Fibroblast of mammary gland (primary cell): Measurements from ENCODE around the gene SAE1.

Experiments
- DNase-seq: peaks from one replicate; pipeline ENCODE4 v3.0.0-alpha.2; 2010; ENCODE audit warnings: low read depth
- H3K4me3 ChIP-seq: 2 replicates; pipeline ENCODE4 v1.5.1; 2011; ENCODE audit warnings: low read depth, mild to moderate bottlenecking, low read length, moderate library complexity; ENCODE audit not compliant: control insufficient read depth
- CTCF ChIP-seq: conservative IDR thresholded peaks from 2 replicates; pipeline ENCODE4 v1.5.1; 2011; ENCODE audit warnings: low read depth, low read length, inconsistent platforms; ENCODE audit not compliant: control insufficient read depth, insufficient read depth

Gene SAE1

GRCh38 chr19:47190167-47190727 lies 59.6 kb downstream of the SAE1 start:
- TF ChIP-seq CTCF: no peak
- peak; percentile 52 for DNase-seq
- H3K4me3 ChIP-seq: no peak overlapping the region

DNA sequence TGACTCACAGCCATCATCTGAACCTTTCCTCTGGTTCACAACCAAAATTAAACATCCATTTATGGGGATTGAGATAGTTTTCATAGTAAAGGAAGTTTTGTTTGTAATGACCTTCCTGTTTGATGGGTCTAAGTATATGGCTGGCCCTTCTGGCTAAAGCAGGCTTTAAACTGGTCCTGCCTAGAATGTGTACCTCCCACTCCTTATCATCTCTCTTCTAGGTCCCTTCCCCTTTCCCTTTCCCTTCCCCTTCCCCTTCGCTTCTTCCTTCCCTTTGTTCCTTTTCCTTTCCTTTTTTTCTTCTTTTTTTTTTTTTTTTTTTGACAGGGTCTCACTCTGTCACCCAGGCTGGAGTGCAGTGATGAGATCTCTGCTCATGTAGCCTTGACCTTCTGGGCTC lies 64.8 kb downstream of the SAE1 start:
- TF ChIP-seq CTCF: no peak
- DNase-seq: no peak
- H3K4me3 ChIP-seq: no peak overlapping the region

- no peak for TF ChIP-seq CTCF
- no peak overlapping the region for H3K4me3 ChIP-seq
- no peak for DNase-seq
Measured at GRCh38 chr19:47197141-47197540, 66.5 kb downstream of the SAE1 start.

DNA sequence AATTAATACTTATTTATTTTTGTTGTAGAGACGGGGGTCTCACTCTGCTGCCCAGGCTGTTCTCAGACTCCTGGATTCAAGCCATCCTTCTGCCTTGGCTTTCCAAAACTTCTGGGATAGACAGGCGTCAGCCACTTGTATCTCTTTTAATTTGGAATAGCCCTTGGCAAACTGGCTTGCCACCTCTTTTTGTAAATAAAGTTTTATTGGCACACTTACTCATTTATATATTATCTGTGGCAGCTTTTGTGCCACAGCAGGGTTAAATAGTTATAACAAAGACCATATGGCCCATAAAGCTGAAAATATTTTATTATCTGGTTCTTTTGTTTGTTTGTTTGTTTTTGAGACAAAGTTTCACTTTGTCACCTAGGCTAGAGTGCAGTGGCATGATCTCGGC lies 69.9 kb downstream of the SAE1 start:
- no peak for DNase-seq
- no peak for TF ChIP-seq CTCF
- no peak overlapping the region for H3K4me3 ChIP-seq

- no peak for TF ChIP-seq CTCF
- DNase-seq: no peak
- H3K4me3 ChIP-seq: no peak overlapping the region
Measured at GRCh38 chr19:47203254-47203653, 72.6 kb downstream of the SAE1 start.

- TF ChIP-seq CTCF: no peak
- DNase-seq: no peak
- no peak overlapping the region for H3K4me3 ChIP-seq
Measured at GRCh38 chr19:47209319-47210179, 78.9 kb downstream of the SAE1 start.

DNA sequence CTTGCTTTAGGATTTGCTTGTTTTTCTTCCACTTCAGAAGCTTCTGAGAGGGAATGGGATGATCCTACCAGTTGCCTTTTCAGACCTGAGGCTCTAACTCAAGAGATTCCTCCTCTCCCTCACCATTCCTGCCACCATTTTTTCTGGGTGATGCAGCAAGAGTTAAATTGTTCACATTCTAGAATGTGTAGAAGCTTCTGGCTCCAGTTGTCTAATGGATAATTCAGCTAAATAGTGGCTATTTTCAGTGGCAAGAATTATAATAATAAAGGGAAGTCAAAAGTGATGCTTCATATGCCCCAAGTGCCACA lies 79.5 kb downstream of the SAE1 start:
- no peak overlapping the region for H3K4me3 ChIP-seq
- no peak for DNase-seq
- TF ChIP-seq CTCF: no peak
